HCT116 (cell line): ENCODE data around the gene PPP4R3A. TPM values are rescaled to one million over a fixed set of nuclear protein-coding genes. Genes with fewer than 3 reads are reported as not detected.

Experiments used
- ATAC-seq: fragments of 200-7000 bp; cut with Tn5 transposase; 2 replicates; pipeline ENCODE4 v1.9.1; 2020; ENCODE audit warnings: mild to moderate bottlenecking, moderate library complexity
- BruUV-seq: library from RNA; stranded (reverse); fragments of 400-500 nt; replicated peaks from 2 replicates; lab custom pipeline; 2021; lab: Mats Ljungman, UMichigan
- CTCF ChIA-PET: fragments of 300-600 bp; sonication (Branson Sonifier 250); formaldehyde crosslinking; loops from one replicate; lab custom pipeline; 2021; ENCODE audit warnings: antibody characterized with exemption; lab: Charles Lee
- POLR2A ChIA-PET: fragments of 300-600, 350-600 bp; sonication (Branson Sonifier 250); formaldehyde crosslinking; loops from one replicate; lab custom pipeline; 2021; ENCODE audit warnings: antibody characterized with exemption; lab: Charles Lee
- RAD21 ChIA-PET, 2 experiments: fragments of 300-600 bp; sonication (Branson Sonifier 250); formaldehyde crosslinking; loops; one replicate each; lab custom pipeline; 2023; ENCODE audit warnings: low total read pairs in 2 of 2; ENCODE audit not compliant: uncharacterized antibody in 2 of 2, unreplicated experiment in 2 of 2, low non-redundant PET in 1 of 2; lab: Charles Lee
- DNase-seq: peaks from one replicate; pipeline ENCODE4 v3.0.0-alpha.2; 2010; ENCODE audit warnings: low read depth, low spot score
- H2AFZ ChIP-seq: fragments of 200-600 bp; shearing (Covaris generic), sonication (generic); 2 replicates; pipeline ENCODE4 v1.6.1; 2017; ENCODE audit warnings: low read depth, mixed run types, mixed read lengths, antibody characterized with exemption, low read length; ENCODE audit not compliant: poor library complexity, severe bottlenecking
- H3K27ac ChIP-seq: 2 replicates; pipeline ENCODE4 v1.5.1; 2012; ENCODE audit warnings: low read depth, low read length
- H3K27me3 ChIP-seq: fragments of 200-600 bp; sonication (generic); 2 replicates; pipeline ENCODE4 v1.6.1; 2016; ENCODE audit warnings: mixed run types, low read length, mixed read lengths; ENCODE audit not compliant: insufficient read depth
- H3K36me3 ChIP-seq, 2 experiments: fragments of 200-500 bp in 1 of 2; fragments of 200-600 bp in 1 of 2; sonication (Bioruptor generic) in 1 of 2; sonication (generic) in 1 of 2; 2 replicates each; pipeline versions ENCODE4 v1.5.1 to v1.6.1; 2014 to 2016; ENCODE audit warnings: low read length in 2 of 2, inconsistent platforms in 1 of 2, mixed read lengths in 1 of 2, mixed run types in 1 of 2; ENCODE audit not compliant: insufficient read depth in 2 of 2, control insufficient read depth in 1 of 2
- H3K4me1 ChIP-seq, 2 experiments: fragments of 200-600 bp in 1 of 2; sonication (generic) in 1 of 2; 2 replicates each; pipeline versions ENCODE4 v1.5.1 to v1.6.1; 2012 to 2017; ENCODE audit warnings: low read length in 2 of 2, inconsistent platforms in 1 of 2, mild to moderate bottlenecking in 1 of 2, mixed read lengths in 1 of 2, mixed run types in 1 of 2, moderate library complexity in 1 of 2; ENCODE audit not compliant: insufficient read depth in 2 of 2, control insufficient read depth in 1 of 2
- H3K4me2 ChIP-seq: fragments of 200-600 bp; sonication (generic); 2 replicates; pipeline ENCODE4 v1.6.1; 2017; ENCODE audit warnings: mixed run types, low read length, mixed read lengths
- H3K4me3 ChIP-seq, 2 experiments: fragments of 200-600 bp in 1 of 2; sonication (generic) in 1 of 2; replicated peaks in 1 of 2; 2 replicates each; pipeline ENCODE4 v1.5.1; 2011 to 2016; ENCODE audit warnings: low read length in 2 of 2, control low read depth in 1 of 2, low read depth in 1 of 2, mild to moderate bottlenecking in 1 of 2, mixed read lengths in 1 of 2, mixed run types in 1 of 2
- H3K79me2 ChIP-seq: fragments of 200-600 bp; sonication (generic); 2 replicates; pipeline ENCODE4 v1.6.1; 2017; ENCODE audit warnings: mild to moderate bottlenecking, mixed run types, low read length, moderate library complexity, mixed read lengths; ENCODE audit not compliant: insufficient read depth
- H3K9ac ChIP-seq: fragments of 200-600 bp; sonication (generic); 2 replicates; pipeline ENCODE4 v1.6.1; 2016; ENCODE audit warnings: low read length, mixed read lengths
- H3K9me2 ChIP-seq: fragments of 200-600 bp; sonication (generic), shearing (Covaris generic); 2 replicates; pipeline ENCODE4 v1.6.1; 2017; ENCODE audit warnings: mixed run types, mild to moderate bottlenecking, moderate library complexity; ENCODE audit not compliant: insufficient read depth
- H3K9me3 ChIP-seq, 2 experiments: fragments of 200-500 bp in 1 of 2; fragments of 200-600 bp in 1 of 2; sonication (Bioruptor generic) in 1 of 2; sonication (generic) in 1 of 2; 2 replicates each; pipeline ENCODE4 v1.6.1; 2014 to 2017; ENCODE audit warnings: low read length in 2 of 2, mixed read lengths in 2 of 2, inconsistent platforms in 1 of 2, low read depth in 1 of 2, mild to moderate bottlenecking in 1 of 2, mixed run types in 1 of 2, moderate library complexity in 1 of 2; ENCODE audit not compliant: control insufficient read depth in 1 of 2, insufficient read depth in 1 of 2
- H4K20me1 ChIP-seq: fragments of 200-600 bp; sonication (generic), shearing (Covaris generic); 2 replicates; pipeline ENCODE4 v1.6.1; 2017; ENCODE audit warnings: mixed run types, mild to moderate bottlenecking, moderate library complexity; ENCODE audit not compliant: insufficient read depth
- CBX3 ChIP-seq: IDR thresholded peaks from 2 replicates; pipeline ENCODE4 v1.6.1; 2012; ENCODE audit warnings: low read depth
- CTCF ChIP-seq, 3 experiments: fragments of 200-600 bp in 1 of 3; sonication (generic) in 1 of 3; IDR thresholded peaks in 2 of 3; conservative IDR thresholded peaks in 1 of 3; 2 replicates each; pipeline ENCODE4 v1.5.1; 2012 to 2017; ENCODE audit warnings: low read depth in 2 of 3, low read length in 2 of 3, antibody characterized with exemption in 1 of 3, borderline replicate concordance in 1 of 3, control low read depth in 1 of 3, mild to moderate bottlenecking in 1 of 3, mixed read lengths in 1 of 3, mixed run types in 1 of 3, moderate library complexity in 1 of 3; ENCODE audit not compliant: insufficient read depth in 1 of 3
- POLR2A ChIP-seq: IDR thresholded peaks from 2 replicates; pipeline ENCODE4 v1.7.0; 2011; ENCODE audit warnings: borderline replicate concordance; ENCODE audit not compliant: insufficient read depth, insufficient read length; ENCODE audit errors: extremely low read depth
- POLR2AphosphoS5 ChIP-seq: IDR thresholded peaks from 2 replicates; pipeline ENCODE4 v1.6.1; 2011; ENCODE audit warnings: mild to moderate bottlenecking, low read depth, low read length, moderate library complexity
- RAD21 ChIP-seq: IDR thresholded peaks from 2 replicates; pipeline ENCODE4 v1.6.1; 2012; ENCODE audit warnings: low read depth, mild to moderate bottlenecking
- SRF ChIP-seq: IDR thresholded peaks from 2 replicates; pipeline ENCODE4 v1.6.1; 2012; ENCODE audit warnings: low read depth
- TCF7L2 ChIP-seq: IDR thresholded peaks from 2 replicates; pipeline ENCODE4 v1.7.0; 2011; ENCODE audit warnings: borderline replicate concordance, inconsistent platforms; ENCODE audit not compliant: insufficient read depth, insufficient read length; ENCODE audit errors: extremely low read depth
- ZBTB33 ChIP-seq: IDR thresholded peaks from 2 replicates; pipeline ENCODE4 v1.6.1; 2011; ENCODE audit warnings: mild to moderate bottlenecking, low read length, moderate library complexity; ENCODE audit not compliant: insufficient replicate concordance; ENCODE audit errors: extremely low read depth
- intact Hi-C: fragments of 100-400 bp; cut with micrococcal nuclease; formaldehyde crosslinking; loops from 2 replicates; pipeline ENCODE4 v1.10.0; 2022
- total RNA-seq: library from RNA; stranded (reverse); gene quantifications from one replicate; pipeline ENCODE4 v1.2.1, GENCODE V29; 2021; ENCODE audit not compliant: unreplicated experiment

Gene PPP4R3A
- total RNA-seq, 1 experiment from 2014 or later = 67.7 TPM

DNA sequence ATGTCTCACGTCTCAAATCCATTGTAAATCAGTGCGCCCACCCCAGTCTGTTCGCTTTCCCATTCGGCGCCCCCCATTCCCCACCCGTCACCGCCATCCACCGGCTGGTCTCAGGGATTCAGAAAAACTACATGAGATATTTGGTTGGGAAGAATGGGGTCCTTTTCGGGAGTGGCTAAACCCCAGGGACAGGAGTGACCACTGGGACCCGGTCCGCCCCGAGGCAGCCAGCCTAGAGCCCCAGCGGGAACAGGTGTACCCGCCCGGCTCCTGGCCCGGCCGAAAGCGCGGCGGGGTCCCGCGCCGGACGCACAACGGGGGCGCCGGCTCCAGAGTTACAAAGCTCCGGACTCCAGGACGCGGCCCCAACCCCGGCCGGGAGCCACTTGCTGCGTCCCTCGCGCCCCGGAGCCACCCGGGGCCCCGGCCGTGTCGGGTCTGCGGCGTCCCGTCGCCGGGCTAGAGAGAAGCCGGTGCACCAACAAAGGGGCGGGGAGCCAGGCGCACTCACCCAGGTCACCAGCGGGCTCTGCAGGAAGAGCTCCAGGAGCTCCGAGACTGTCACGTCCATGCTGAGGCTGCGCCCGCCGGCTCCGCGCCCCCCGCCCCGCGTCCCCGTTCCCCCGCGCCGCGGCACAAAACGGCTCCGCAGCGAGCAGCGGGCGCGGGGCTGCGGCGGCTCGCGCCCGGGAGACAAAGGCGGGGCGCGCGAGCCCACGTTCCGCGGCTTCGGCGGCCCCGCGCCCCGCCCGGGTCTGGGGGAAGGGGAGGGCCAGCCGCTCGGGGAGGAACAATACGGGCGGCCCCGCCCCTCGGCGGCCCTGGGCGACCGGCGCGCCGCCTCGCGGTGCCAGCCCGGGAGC is 92.8 kb downstream of the PPP4R3A start, which contains the start of gene CCDC88C:
CCDC88C (minus strand) TSS at position 701 of the 863 bp plus-strand sequence; CDS start at position 571, 130 bp downstream.
- no peak for TF ChIP-seq TCF7L2
- no peak for TF ChIP-seq SRF
- TF ChIP-seq ZBTB33 = no peak
- no peak for TF ChIP-seq POLR2A
- peak; percentile 67 for TF ChIP-seq POLR2AphosphoS5
- no peak for TF ChIP-seq RAD21
- TF ChIP-seq CTCF (IDR thresholded peaks at IDR 0.05 in 2 of 3, conservative IDR thresholded peaks at IDR 0.05 in 1 of 3; ENCODE audit: borderline replicate concordance in 1 of 3, insufficient read depth in 1 of 3, low read depth in 2 of 3, low read length in 2 of 3) = no peak
- no peak for TF ChIP-seq CBX3
- intact Hi-C loops = loop anchor here (5.0 kb wide), 1 partner anchor 495 kb away; no protein-coding TSS in a partner anchor
- Histone ChIP-seq H3K36me3 (no peaks in the 10 kb centered on the region), H3K9me3 (no peaks in the 10 kb centered on the region), H3K9me2 (no peaks in the 10 kb centered on the region), H3K79me2 (peaks cover 10% of the 10 kb centered on the region; the same call in 1 of the 2 replicates), H3K27ac (peak within 1 kb of the TSS; percentile 60; the same call in 1 of the 2 replicates), H3K27me3 (no peaks in the 10 kb centered on the region), H3K4me3 (peak within 1 kb of the TSS; percentile 70 to 77), H3K4me1 (peaks cover 11 to 29% of the 10 kb centered on the region in 2 experiments), H3K4me2 (peak within 1 kb of the TSS; percentile 72), H3K9ac (peak within 1 kb of the TSS; percentile 71), H4K20me1 (no peaks in the 10 kb centered on the region), H2AFZ (peak within 1 kb of the TSS; percentile 37)
- BruUV-seq = no TSS peak
- CTCF ChIA-PET = interaction anchor here (1.1 to 2.4 kb wide), 3 partner anchors 10 to 93 kb away, joined by 3 to 11 read pairs (median 6); no protein-coding TSS in a partner anchor
- POLR2A ChIA-PET = no interaction called here
- RAD21 ChIA-PET = interaction anchor here in 1 of 2 experiments (0.7 kb wide), 1 partner anchor 93 kb away, joined by 5 read pairs; no protein-coding TSS in a partner anchor
- ATAC-seq (peak; percentile 80), DNase-seq (peak; percentile 22)
